WTC11 (cell line): ENCODE measurements around the gene PDK1. TPM values are rescaled to one million over a fixed set of nuclear protein-coding genes. Genes with fewer than 3 reads are reported as not detected.

Experiments used
- ATAC-seq: fragments of 200-7000 bp; cut with Tn5 transposase; 2 replicates; pipeline ENCODE4 v1.10.0; 2021; ENCODE audit warnings: mild to moderate bottlenecking, moderate library complexity
- CTCF ChIA-PET: fragments of 300-600 bp; sonication (Branson Sonifier 250); formaldehyde crosslinking; loops from one replicate; lab custom pipeline; 2021; ENCODE audit warnings: antibody characterized with exemption; lab: Charles Lee
- POLR2A ChIA-PET: fragments of 350-600 bp; sonication (Branson Sonifier 250); formaldehyde crosslinking; loops from one replicate; lab custom pipeline; 2021; ENCODE audit warnings: antibody characterized with exemption; lab: Charles Lee
- DNase-seq: peaks from one replicate; pipeline ENCODE4 v3.0.0; 2021; ENCODE audit warnings: low spot score
- H3K27ac Mint-ChIP-seq: 2 replicates; pipeline ENCODE4 v1.8.0; 2021; ENCODE audit warnings: mixed read lengths
- H3K27me3 Mint-ChIP-seq: 2 replicates; pipeline ENCODE4 v1.8.0; 2021; ENCODE audit warnings: low read depth, mild to moderate bottlenecking, moderate library complexity, mixed read lengths
- H3K36me3 Mint-ChIP-seq: 2 replicates; pipeline ENCODE4 v1.8.0; 2021; ENCODE audit warnings: mixed read lengths
- H3K4me1 Mint-ChIP-seq: 2 replicates; pipeline ENCODE4 v1.8.0; 2022; ENCODE audit warnings: mixed read lengths
- H3K4me3 Mint-ChIP-seq: 2 replicates; pipeline ENCODE4 v1.8.0; 2021; ENCODE audit warnings: mild to moderate bottlenecking, moderate library complexity, mixed read lengths
- H3K9me3 Mint-ChIP-seq: 2 replicates; pipeline ENCODE4 v1.8.0; 2021; ENCODE audit warnings: mixed read lengths
- CBFB ChIP-seq: sonication (generic); formaldehyde crosslinking; IDR thresholded peaks from 2 replicates; pipeline ENCODE4 v1.8.1; 2022; ENCODE audit warnings: mild to moderate bottlenecking, low read depth, missing genetic modification reagents
- CREB1 ChIP-seq: sonication (generic); formaldehyde crosslinking; IDR thresholded peaks from 2 replicates; pipeline ENCODE4 v1.8.0; 2023; ENCODE audit warnings: mild to moderate bottlenecking, missing genetic modification reagents
- E2F4 ChIP-seq: sonication (generic); formaldehyde crosslinking; IDR thresholded peaks from 2 replicates; pipeline ENCODE4 v1.8.1; 2022; ENCODE audit warnings: low read depth, mild to moderate bottlenecking, moderate library complexity, missing genetic modification reagents, borderline replicate concordance
- E2F5 ChIP-seq: sonication (generic); formaldehyde crosslinking; IDR thresholded peaks from 2 replicates; pipeline ENCODE4 v1.8.1; 2022; ENCODE audit warnings: mild to moderate bottlenecking, moderate library complexity, missing genetic modification reagents
- EMX1 ChIP-seq: fragments of 250-450 bp; sonication (Bioruptor Pico); IDR thresholded peaks from 2 replicates; pipeline ENCODE4 v1.8.0; 2021; ENCODE audit warnings: mild to moderate bottlenecking
- ERG ChIP-seq: fragments of 250-450 bp; sonication (Bioruptor Pico); IDR thresholded peaks from 2 replicates; pipeline ENCODE4 v1.8.0; 2021; ENCODE audit warnings: mild to moderate bottlenecking
- ETV6 ChIP-seq: sonication (generic); formaldehyde crosslinking; IDR thresholded peaks from 2 replicates; pipeline ENCODE4 v1.8.1; 2022; ENCODE audit warnings: mild to moderate bottlenecking, missing genetic modification reagents
- FOXJ3 ChIP-seq: sonication (generic); formaldehyde crosslinking; IDR thresholded peaks from 2 replicates; pipeline ENCODE4 v1.9.0; 2021; ENCODE audit warnings: missing genetic modification reagents, mild to moderate bottlenecking, borderline replicate concordance
- JUN ChIP-seq: sonication (generic); formaldehyde crosslinking; IDR thresholded peaks from 2 replicates; pipeline ENCODE4 v1.8.0; 2023; ENCODE audit warnings: mild to moderate bottlenecking, missing genetic modification reagents
- KAT7 ChIP-seq: sonication (generic); formaldehyde crosslinking; IDR thresholded peaks from 2 replicates; pipeline ENCODE4 v1.8.1; 2023; ENCODE audit warnings: missing genetic modification reagents, mild to moderate bottlenecking, borderline replicate concordance
- NR2C2 ChIP-seq: sonication (generic); formaldehyde crosslinking; IDR thresholded peaks from 2 replicates; pipeline ENCODE4 v1.8.0; 2022; ENCODE audit warnings: mild to moderate bottlenecking, missing genetic modification reagents
- OVOL2 ChIP-seq: fragments of 250-450 bp; sonication (Bioruptor Pico); IDR thresholded peaks from 2 replicates; pipeline ENCODE4 v1.9.0; 2021; ENCODE audit warnings: mild to moderate bottlenecking, borderline replicate concordance
- PRRX2 ChIP-seq: fragments of 250-450 bp; sonication (Bioruptor Pico); IDR thresholded peaks from 2 replicates; pipeline ENCODE4 v1.8.0; 2021; ENCODE audit warnings: mild to moderate bottlenecking
- SMAD3 ChIP-seq: sonication (generic); formaldehyde crosslinking; IDR thresholded peaks from 2 replicates; pipeline ENCODE4 v1.8.0; 2022; ENCODE audit warnings: missing genetic modification reagents, mild to moderate bottlenecking, borderline replicate concordance
- USF1 ChIP-seq: sonication (generic); formaldehyde crosslinking; IDR thresholded peaks from 2 replicates; pipeline ENCODE4 v1.8.0; 2022; ENCODE audit warnings: mild to moderate bottlenecking, missing genetic modification reagents
- USF2 ChIP-seq: sonication (generic); formaldehyde crosslinking; IDR thresholded peaks from 2 replicates; pipeline ENCODE4 v1.8.1; 2023; ENCODE audit warnings: mild to moderate bottlenecking, missing genetic modification reagents, moderate library complexity
- ZNF219 ChIP-seq: sonication (generic); formaldehyde crosslinking; IDR thresholded peaks from 2 replicates; pipeline ENCODE4 v1.8.0; 2023; ENCODE audit warnings: missing genetic modification reagents, mild to moderate bottlenecking, borderline replicate concordance
- ZNF232 ChIP-seq: sonication (generic); formaldehyde crosslinking; IDR thresholded peaks from 2 replicates; pipeline ENCODE4 v1.8.0; 2022; ENCODE audit warnings: mild to moderate bottlenecking, missing genetic modification reagents
- ZNF396 ChIP-seq: fragments of 250-450 bp; sonication (Bioruptor Pico); IDR thresholded peaks from 2 replicates; pipeline ENCODE4 v1.8.0; 2021; ENCODE audit warnings: mild to moderate bottlenecking, moderate library complexity, borderline replicate concordance
- ZNF425 ChIP-seq: fragments of 250-450 bp; sonication (Bioruptor Pico); conservative IDR thresholded peaks from 2 replicates; pipeline ENCODE4 v1.9.0; 2021; ENCODE audit warnings: mild to moderate bottlenecking
- total RNA-seq: library from RNA; stranded (reverse); gene quantifications from 3 replicates; pipeline ENCODE4 v1.2.3, GENCODE V29; 2021

Gene PDK1
- total RNA-seq, 1 experiment from 2014 or later: 22.9 TPM

- H3K27ac Mint-ChIP-seq: no peak overlapping the region
- no peak overlapping the region for H3K4me3 Mint-ChIP-seq
- H3K4me1 Mint-ChIP-seq: peaks cover 18% of the 10 kb centered on the region
- ATAC-seq (no peak), DNase-seq (no peak)
- H3K9me3 Mint-ChIP-seq: peaks cover 46% of the 10 kb centered on the region
- CTCF ChIA-PET: interaction anchor here (1.6 kb wide), 1 partner anchor 96 kb away, joined by 9 read pairs; no protein-coding TSS in a partner anchor
- peaks cover 84% of the 10 kb centered on the region for H3K36me3 Mint-ChIP-seq
- H3K27me3 Mint-ChIP-seq: no peaks in the 10 kb centered on the region
- POLR2A ChIA-PET: no interaction called here
- no peak for TF ChIP-seq FOXJ3
- TF ChIP-seq E2F5: no peak
- TF ChIP-seq NR2C2 (CRISPR knock-in tag): no peak
- TF ChIP-seq E2F4 (CRISPR knock-in tag): no peak
- no peak for TF ChIP-seq ZNF219 (CRISPR knock-in tag)
- no peak for TF ChIP-seq ZNF425 (CRISPR knock-in tag)
- TF ChIP-seq ZNF396 (CRISPR knock-in tag): no peak
- TF ChIP-seq USF1 (CRISPR knock-in tag): no peak
- TF ChIP-seq JUN (CRISPR knock-in tag): no peak
- TF ChIP-seq PRRX2 (CRISPR knock-in tag): no peak
- no peak for TF ChIP-seq EMX1 (CRISPR knock-in tag)
- TF ChIP-seq CBFB (CRISPR knock-in tag): no peak
- TF ChIP-seq ETV6 (CRISPR knock-in tag): no peak
- no peak for TF ChIP-seq KAT7 (CRISPR knock-in tag)
- TF ChIP-seq, all 79 proteins: peak for 0
These were observed 22.2 kb downstream of the PDK1 start for GRCh38 chr2:172578054-172578453.

- Mint-ChIP-seq H3K4me3 (no peak overlapping the region), H3K36me3 (peaks cover 78% of the 10 kb centered on the region), H3K4me1 (peaks cover 18% of the 10 kb centered on the region), H3K9me3 (peaks cover 42% of the 10 kb centered on the region), H3K27me3 (no peaks in the 10 kb centered on the region), H3K27ac (0 out of 2 replicates have a peak overlapping the region, but pooled peaks have one; percentile 52)
- POLR2A ChIA-PET: no interaction called here
- ATAC-seq: peak; percentile 47
- DNase-seq: no peak
- CTCF ChIA-PET: interaction anchor here (0.7 to 1.6 kb wide), 2 partner anchors 10 to 95 kb away, joined by 4 to 9 read pairs; no protein-coding TSS in a partner anchor
- TF ChIP-seq USF2 (no peak), ETV6 (CRISPR knock-in tag) (no peak), KAT7 (CRISPR knock-in tag) (no peak), ZNF232 (CRISPR knock-in tag) (no peak), USF1 (CRISPR knock-in tag) (no peak), ZNF425 (CRISPR knock-in tag) (no peak), ERG (CRISPR knock-in tag) (no peak), SMAD3 (CRISPR knock-in tag) (no peak), OVOL2 (CRISPR knock-in tag) (no peak), CREB1 (CRISPR knock-in tag) (no peak)
These were observed 23.1 kb downstream of the PDK1 start for GRCh38 chr2:172578860-172579512.
